ENCODE data around the gene AGA.

Gene AGA

GRCh38 chr4:177455561-177455970 lies 13.3 kb upstream of the AGA start:
- TF ChIP-seq, protein P1, sequence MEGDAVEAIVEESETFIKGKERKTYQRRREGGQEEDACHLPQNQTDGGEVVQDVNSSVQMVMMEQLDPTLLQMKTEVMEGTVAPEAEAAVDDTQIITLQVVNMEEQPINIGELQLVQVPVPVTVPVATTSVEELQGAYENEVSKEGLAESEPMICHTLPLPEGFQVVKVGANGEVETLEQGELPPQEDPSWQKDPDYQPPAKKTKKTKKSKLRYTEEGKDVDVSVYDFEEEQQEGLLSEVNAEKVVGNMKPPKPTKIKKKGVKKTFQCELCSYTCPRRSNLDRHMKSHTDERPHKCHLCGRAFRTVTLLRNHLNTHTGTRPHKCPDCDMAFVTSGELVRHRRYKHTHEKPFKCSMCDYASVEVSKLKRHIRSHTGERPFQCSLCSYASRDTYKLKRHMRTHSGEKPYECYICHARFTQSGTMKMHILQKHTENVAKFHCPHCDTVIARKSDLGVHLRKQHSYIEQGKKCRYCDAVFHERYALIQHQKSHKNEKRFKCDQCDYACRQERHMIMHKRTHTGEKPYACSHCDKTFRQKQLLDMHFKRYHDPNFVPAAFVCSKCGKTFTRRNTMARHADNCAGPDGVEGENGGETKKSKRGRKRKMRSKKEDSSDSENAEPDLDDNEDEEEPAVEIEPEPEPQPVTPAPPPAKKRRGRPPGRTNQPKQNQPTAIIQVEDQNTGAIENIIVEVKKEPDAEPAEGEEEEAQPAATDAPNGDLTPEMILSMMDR (IDR thresholded peaks at IDR 0.05; ENCODE audit: low read depth, low read length), result no peak
- peak; percentile 14 for DNase-seq
- H3K4me3 ChIP-seq (ENCODE audit: low read depth, low read length), result no peak overlapping the region
- H3K9me3 ChIP-seq, result no peaks in the 10 kb centered on the region
- H3K27me3 ChIP-seq, result no peaks in the 10 kb centered on the region
- no peaks in the 10 kb centered on the region for H3K36me3 ChIP-seq
- H3K4me1 ChIP-seq, result peaks cover 3% of the 10 kb centered on the region; the same call in 1 of the 2 replicates

GRCh38 chr4:177453116-177453515 lies 10.9 kb upstream of the AGA start:
- Histone ChIP-seq H3K36me3 (no peaks in the 10 kb centered on the region), H3K4me1 (peaks cover 3% of the 10 kb centered on the region; the same call in 1 of the 2 replicates), H3K9me3 (no peaks in the 10 kb centered on the region), H3K27me3 (no peaks in the 10 kb centered on the region), H3K4me3 (ENCODE audit: low read depth, low read length) (no peak overlapping the region)
- TF ChIP-seq, protein P1 (IDR thresholded peaks at IDR 0.05; ENCODE audit: low read depth, low read length), result no peak
- no peak for DNase-seq

GRCh38 chr4:177451108-177451500 lies 8.9 kb upstream of the AGA start:
- TF ChIP-seq, protein P1 (IDR thresholded peaks at IDR 0.05; ENCODE audit: low read depth, low read length), result no peak
- peaks cover 3% of the 10 kb centered on the region; the same call in 1 of the 2 replicates for H3K4me1 ChIP-seq
- H3K4me3 ChIP-seq (ENCODE audit: low read depth, low read length), result no peak overlapping the region
- H3K9me3 ChIP-seq, result no peaks in the 10 kb centered on the region
- no peaks in the 10 kb centered on the region for H3K36me3 ChIP-seq
- H3K27me3 ChIP-seq, result no peaks in the 10 kb centered on the region
- DNase-seq, result no peak

- H3K36me3 ChIP-seq, result no peaks in the 10 kb centered on the region
- peaks cover 1% of the 10 kb centered on the region; the same call in 1 of the 2 replicates for H3K4me1 ChIP-seq
- no peaks in the 10 kb centered on the region for H3K27me3 ChIP-seq
- H3K9me3 ChIP-seq, result no peaks in the 10 kb centered on the region
- no peak overlapping the region for H3K4me3 ChIP-seq (ENCODE audit: low read depth, low read length)
- TF ChIP-seq, protein P1 (IDR thresholded peaks at IDR 0.05; ENCODE audit: low read depth, low read length), result no peak
- DNase-seq, result no peak
Observed at GRCh38 chr4:177450426-177451107, 8.3 kb upstream of the AGA start.

- no peak for DNase-seq
- Histone ChIP-seq H3K27me3 (no peaks in the 10 kb centered on the region), H3K4me3 (ENCODE audit: low read depth, low read length) (no peak overlapping the region), H3K9me3 (no peaks in the 10 kb centered on the region), H3K4me1 (no peaks in the 10 kb centered on the region), H3K36me3 (no peaks in the 10 kb centered on the region)
- TF ChIP-seq, protein P1 (IDR thresholded peaks at IDR 0.05; ENCODE audit: low read depth, low read length), result no peak
Observed at GRCh38 chr4:177448850-177449249, 6.6 kb upstream of the AGA start.

GRCh38 chr4:177447417-177448004 lies 5.3 kb upstream of the AGA start:
- Histone ChIP-seq H3K36me3 (no peaks in the 10 kb centered on the region), H3K4me3 (ENCODE audit: low read depth, low read length) (no peak overlapping the region), H3K27me3 (no peaks in the 10 kb centered on the region), H3K4me1 (no peaks in the 10 kb centered on the region), H3K9me3 (no peaks in the 10 kb centered on the region)
- TF ChIP-seq, protein P1 (IDR thresholded peaks at IDR 0.05; ENCODE audit: low read depth, low read length), result no peak
- DNase-seq, result no peak

Measured in BE2C (cell line).